Inferior parietal cortex (tissue), 1 donor: ENCODE measurements around the gene RICTOR.

Source experiments
- DNase-seq: peaks from one replicate; pipeline ENCODE4 v3.0.0-alpha.2; 2016; ENCODE audit errors: extremely low spot score

The RICTOR gene

GRCh38 chr5:39092581-39093351 is 18.6 kb upstream of the RICTOR start:
- DNase-seq = no peak

- no peak for DNase-seq
Observed at GRCh38 chr5:39091940-39092580, 17.9 kb upstream of the RICTOR start.

- no peak for DNase-seq
Observed at GRCh38 chr5:39083968-39084367, 9.8 kb upstream of the RICTOR start.

GRCh38 chr5:39082995-39083394 is 8.8 kb upstream of the RICTOR start:
- DNase-seq = no peak

- DNase-seq = peak; percentile 73
Observed at GRCh38 chr5:39080597-39081204, 6.5 kb upstream of the RICTOR start.

- no peak for DNase-seq
Observed at GRCh38 chr5:39080168-39080567, 6.0 kb upstream of the RICTOR start.

- no peak for DNase-seq
Observed at GRCh38 chr5:39079147-39079546, 4.9 kb upstream of the RICTOR start.

- DNase-seq = peak; percentile 57
Observed at GRCh38 chr5:39076757-39077728, 2.8 kb upstream of the RICTOR start.

- peak; percentile 56 for DNase-seq
Observed at GRCh38 chr5:39076101-39076756, 2.0 kb upstream of the RICTOR start.

GRCh38 chr5:39073767-39074016 is 507 bp downstream of the RICTOR start:
- DNase-seq = no peak

GRCh38 chr5:39072925-39073766 is 1.1 kb downstream of the RICTOR start:
- peak; percentile 62 for DNase-seq

GRCh38 chr5:39068099-39068498 is 6.1 kb downstream of the RICTOR start:
- no peak for DNase-seq

- DNase-seq = no peak
Observed at GRCh38 chr5:39064450-39064849, 9.7 kb downstream of the RICTOR start.

GRCh38 chr5:39063037-39063436 is 11.2 kb downstream of the RICTOR start:
- DNase-seq = no peak

GRCh38 chr5:39062530-39062929 is 11.7 kb downstream of the RICTOR start:
- DNase-seq = no peak

GRCh38 chr5:39062104-39062503 is 12.1 kb downstream of the RICTOR start:
- no peak for DNase-seq

- DNase-seq = no peak
Observed at GRCh38 chr5:39059064-39059463, 15.1 kb downstream of the RICTOR start.

GRCh38 chr5:39058178-39058921 is 15.8 kb downstream of the RICTOR start:
- DNase-seq = no peak

- no peak for DNase-seq
Observed at GRCh38 chr5:39057734-39058133, 16.5 kb downstream of the RICTOR start.
